LNCaP clone FGC (cell line): ENCODE data around the gene ZNF638.

Experiments used
- DNase-seq: peaks from one replicate; pipeline ENCODE4 v3.0.0-alpha.2; 2011; ENCODE audit warnings: low read depth
- H3K4me3 ChIP-seq: 2 replicates; pipeline ENCODE4 v1.5.1; 2011; ENCODE audit warnings: mild to moderate bottlenecking, low read depth, low read length, control low read depth
- CTCF ChIP-seq: IDR thresholded peaks from 2 replicates; pipeline ENCODE4 v1.5.1; 2012; ENCODE audit warnings: mild to moderate bottlenecking; ENCODE audit not compliant: control insufficient read depth, insufficient read depth; ENCODE audit errors: extremely low read depth

Gene ZNF638

GRCh38 chr2:71333619-71334018, 2.0 kb downstream of the ZNF638 start:
- H3K4me3 ChIP-seq = peak overlapping the region; percentile 77
- TF ChIP-seq CTCF = no peak
- no peak for DNase-seq

GRCh38 chr2:71336384-71336783, 4.8 kb downstream of the ZNF638 start:
- TF ChIP-seq CTCF = no peak
- no peak overlapping the region for H3K4me3 ChIP-seq
- DNase-seq = no peak

- TF ChIP-seq CTCF = no peak
- no peak overlapping the region for H3K4me3 ChIP-seq
- DNase-seq = no peak
These were observed 5.2 kb downstream of the ZNF638 start for GRCh38 chr2:71336802-71337201.

- H3K4me3 ChIP-seq = no peak overlapping the region
- no peak for DNase-seq
- no peak for TF ChIP-seq CTCF
These were observed 6.2 kb downstream of the ZNF638 start for GRCh38 chr2:71337776-71338175.

- DNase-seq = no peak
- H3K4me3 ChIP-seq = no peak overlapping the region
- no peak for TF ChIP-seq CTCF
These were observed 8.1 kb downstream of the ZNF638 start for GRCh38 chr2:71339685-71340084.

GRCh38 chr2:71340176-71340575, 8.6 kb downstream of the ZNF638 start:
- no peak for TF ChIP-seq CTCF

GRCh38 chr2:71341645-71342044, 10.1 kb downstream of the ZNF638 start:
- no peak for TF ChIP-seq CTCF
- no peak for DNase-seq
- H3K4me3 ChIP-seq = no peak overlapping the region

More at GRCh38 chr2:71340176-71340575, 8.6 kb downstream of the ZNF638 start:
- H3K4me3 ChIP-seq = no peak overlapping the region
- no peak for DNase-seq
